Activated CD4-positive, alpha-beta memory T cell treated with anti-CD3 and anti-CD28 coated beads, Interleukin-2, amount 10 ng/mL, durations not matched to agents 7 days and 5 days (primary cell): ENCODE results near the gene WWC2. TPM values are rescaled to one million over a fixed set of nuclear protein-coding genes. Genes with fewer than 3 reads are reported as not detected.
"Not testable (repeated sequence)": the region's sequence is repeated elsewhere in the genome, so short reads cannot be mapped to it uniquely, and the experiment has no call there.

Experiments used
- CTCF ChIA-PET: fragments of 350-600 bp; sonication (Branson Sonifier 250); formaldehyde crosslinking; loops from one replicate; lab custom pipeline; 2021; ENCODE audit warnings: antibody characterized with exemption, inconsistent platforms; lab: Charles Lee
- POLR2A ChIA-PET: fragments of 350-600 bp; sonication (Branson Sonifier 250); formaldehyde crosslinking; loops from one replicate; lab custom pipeline; 2021; ENCODE audit warnings: antibody characterized with exemption; lab: Charles Lee
- DNase-seq: peaks from one replicate; pipeline ENCODE4 v3.0.0-alpha.2; 2020
- H3K27ac Mint-ChIP-seq: one replicate; pipeline ENCODE4 v1.8.0; 2021; ENCODE audit warnings: mild to moderate bottlenecking, mixed read lengths
- H3K27me3 Mint-ChIP-seq: one replicate; pipeline ENCODE4 v1.8.0; 2021; ENCODE audit warnings: mixed read lengths
- H3K36me3 Mint-ChIP-seq: one replicate; pipeline ENCODE4 v1.8.0; 2021; ENCODE audit warnings: low read depth, mixed read lengths
- H3K4me1 Mint-ChIP-seq: one replicate; pipeline ENCODE4 v1.8.0; 2021; ENCODE audit warnings: mixed read lengths
- H3K4me3 Mint-ChIP-seq: one replicate; pipeline ENCODE4 v1.8.0; 2021; ENCODE audit warnings: mild to moderate bottlenecking, mixed read lengths
- H3K9me3 Mint-ChIP-seq: one replicate; pipeline ENCODE4 v1.8.0; 2021; ENCODE audit warnings: mixed read lengths
- total RNA-seq, 2 experiments: library from RNA; stranded (reverse); gene quantifications; one replicate each; pipeline ENCODE4 v1.2.3, GENCODE V29; 2021

The WWC2 gene
- total RNA-seq, 2 experiments from 2014 or later, result 0.23 to 0.28 TPM

GRCh38 chr4:183106839-183107238 is 7.8 kb downstream of the WWC2 start:
- no peak for DNase-seq
- ChIA-PET CTCF (no interaction called here), POLR2A (no interaction called here)
- H3K4me3 Mint-ChIP-seq, result no peak overlapping the region
- no peak overlapping the region for H3K27ac Mint-ChIP-seq
- no peaks in the 10 kb centered on the region for H3K9me3 Mint-ChIP-seq
- H3K27me3 Mint-ChIP-seq, result peaks cover 12% of the 10 kb centered on the region
- no peaks in the 10 kb centered on the region for H3K36me3 Mint-ChIP-seq
- no peaks in the 10 kb centered on the region for H3K4me1 Mint-ChIP-seq

GRCh38 chr4:183107891-183108459 is 8.9 kb downstream of the WWC2 start:
- H3K36me3 Mint-ChIP-seq, result no peaks in the 10 kb centered on the region
- no peaks in the 10 kb centered on the region for H3K4me1 Mint-ChIP-seq
- ChIA-PET POLR2A (no interaction called here), CTCF (interaction anchor here (0.7 kb wide), 1 partner anchor 34 kb away, joined by 3 read pairs; no protein-coding TSS in a partner anchor)
- DNase-seq, result no peak
- H3K27me3 Mint-ChIP-seq, result peaks cover under 1% of the 10 kb centered on the region
- no peaks in the 10 kb centered on the region for H3K9me3 Mint-ChIP-seq
- no peak overlapping the region for H3K27ac Mint-ChIP-seq
- no peak overlapping the region for H3K4me3 Mint-ChIP-seq

- Mint-ChIP-seq H3K27me3 (peaks cover 2% of the 10 kb centered on the region), H3K4me3 (no peak overlapping the region), H3K4me1 (no peaks in the 10 kb centered on the region), H3K9me3 (no peaks in the 10 kb centered on the region), H3K36me3 (no peaks in the 10 kb centered on the region), H3K27ac (no peak overlapping the region)
- ChIA-PET CTCF (no interaction called here), POLR2A (no interaction called here)
- no peak for DNase-seq
Measured at GRCh38 chr4:183110244-183110643, 11.2 kb downstream of the WWC2 start.

- no peaks in the 10 kb centered on the region for H3K9me3 Mint-ChIP-seq
- CTCF ChIA-PET, result interaction anchor here (0.7 kb wide), 1 partner anchor 16 kb away, joined by 3 read pairs; no protein-coding TSS in a partner anchor
- POLR2A ChIA-PET, result no interaction called here
- no peak overlapping the region for H3K4me3 Mint-ChIP-seq
- H3K27me3 Mint-ChIP-seq, result peaks cover 2% of the 10 kb centered on the region
- DNase-seq, result no peak
- H3K36me3 Mint-ChIP-seq, result no peaks in the 10 kb centered on the region
- no peaks in the 10 kb centered on the region for H3K4me1 Mint-ChIP-seq
- no peak overlapping the region for H3K27ac Mint-ChIP-seq
Measured at GRCh38 chr4:183111452-183111885, 12.4 kb downstream of the WWC2 start.

GRCh38 chr4:183118141-183118540 is 19.1 kb downstream of the WWC2 start:
- Mint-ChIP-seq H3K27me3 (peaks cover 4% of the 10 kb centered on the region), H3K9me3 (no peaks in the 10 kb centered on the region), H3K27ac (no peak overlapping the region), H3K36me3 (no peaks in the 10 kb centered on the region), H3K4me1 (no peaks in the 10 kb centered on the region), H3K4me3 (no peak overlapping the region)
- POLR2A ChIA-PET, result no interaction called here
- CTCF ChIA-PET, result no interaction called here
- no peak for DNase-seq

GRCh38 chr4:183118585-183118984 is 19.5 kb downstream of the WWC2 start:
- ChIA-PET CTCF (no interaction called here), POLR2A (no interaction called here)
- no peak overlapping the region for H3K4me3 Mint-ChIP-seq
- no peaks in the 10 kb centered on the region for H3K36me3 Mint-ChIP-seq
- H3K9me3 Mint-ChIP-seq, result no peaks in the 10 kb centered on the region
- no peak for DNase-seq
- no peak overlapping the region for H3K27ac Mint-ChIP-seq
- H3K27me3 Mint-ChIP-seq, result peaks cover 4% of the 10 kb centered on the region
- H3K4me1 Mint-ChIP-seq, result no peaks in the 10 kb centered on the region

GRCh38 chr4:183121660-183122059 is 22.6 kb downstream of the WWC2 start:
- CTCF ChIA-PET, result interaction anchor here (0.6 kb wide), 1 partner anchor 656 kb away, joined by 3 read pairs; no protein-coding TSS in a partner anchor
- H3K4me1 Mint-ChIP-seq, H3K27ac Mint-ChIP-seq, POLR2A ChIA-PET, H3K4me3 Mint-ChIP-seq, DNase-seq, H3K27me3 Mint-ChIP-seq, H3K36me3 Mint-ChIP-seq, H3K9me3 Mint-ChIP-seq: not testable (repeated sequence)

- no peak overlapping the region for H3K27ac Mint-ChIP-seq
- no peaks in the 10 kb centered on the region for H3K9me3 Mint-ChIP-seq
- ChIA-PET CTCF (no interaction called here), POLR2A (no interaction called here)
- H3K4me3 Mint-ChIP-seq, result no peak overlapping the region
- no peak for DNase-seq
- H3K27me3 Mint-ChIP-seq, result no peaks in the 10 kb centered on the region
- H3K4me1 Mint-ChIP-seq, result no peaks in the 10 kb centered on the region
- H3K36me3 Mint-ChIP-seq, result no peaks in the 10 kb centered on the region
Measured at GRCh38 chr4:183124228-183124627, 25.2 kb downstream of the WWC2 start.

GRCh38 chr4:183124865-183125264 is 25.8 kb downstream of the WWC2 start:
- no peaks in the 10 kb centered on the region for H3K27me3 Mint-ChIP-seq
- H3K36me3 Mint-ChIP-seq, result no peaks in the 10 kb centered on the region
- CTCF ChIA-PET, result no interaction called here

GRCh38 chr4:183129125-183129524 is 30.1 kb downstream of the WWC2 start:
- Mint-ChIP-seq H3K4me3 (no peak overlapping the region), H3K9me3 (no peaks in the 10 kb centered on the region), H3K27ac (no peak overlapping the region), H3K36me3 (no peaks in the 10 kb centered on the region), H3K27me3 (peaks cover 5% of the 10 kb centered on the region), H3K4me1 (no peaks in the 10 kb centered on the region)
- ChIA-PET CTCF (no interaction called here), POLR2A (no interaction called here)
- no peak for DNase-seq

More at GRCh38 chr4:183124865-183125264, 25.8 kb downstream of the WWC2 start:
- Mint-ChIP-seq H3K4me3 (no peak overlapping the region), H3K9me3 (no peaks in the 10 kb centered on the region), H3K4me1 (no peaks in the 10 kb centered on the region), H3K27ac (no peak overlapping the region)
- no peak for DNase-seq
- POLR2A ChIA-PET, result no interaction called here

- no peaks in the 10 kb centered on the region for H3K4me1 Mint-ChIP-seq
- no peak for DNase-seq
- ChIA-PET CTCF (no interaction called here), POLR2A (no interaction called here)
- no peak overlapping the region for H3K27ac Mint-ChIP-seq
- H3K27me3 Mint-ChIP-seq, result peaks cover 5% of the 10 kb centered on the region
- H3K4me3 Mint-ChIP-seq, result no peak overlapping the region
- H3K9me3 Mint-ChIP-seq, result no peaks in the 10 kb centered on the region
- no peaks in the 10 kb centered on the region for H3K36me3 Mint-ChIP-seq
Measured at GRCh38 chr4:183129675-183130074, 30.6 kb downstream of the WWC2 start.

GRCh38 chr4:183130328-183131155 is 31.5 kb downstream of the WWC2 start:
- Mint-ChIP-seq H3K27me3 (peaks cover 5% of the 10 kb centered on the region), H3K4me3 (no peak overlapping the region), H3K36me3 (no peaks in the 10 kb centered on the region), H3K4me1 (no peaks in the 10 kb centered on the region), H3K9me3 (no peaks in the 10 kb centered on the region), H3K27ac (no peak overlapping the region)
- POLR2A ChIA-PET, result no interaction called here
- CTCF ChIA-PET, result no interaction called here
- no peak for DNase-seq

- H3K4me3 Mint-ChIP-seq, result no peak overlapping the region
- H3K4me1 Mint-ChIP-seq, result no peaks in the 10 kb centered on the region
- H3K36me3 Mint-ChIP-seq, result no peaks in the 10 kb centered on the region
- POLR2A ChIA-PET, result no interaction called here
- peaks cover 6% of the 10 kb centered on the region for H3K27me3 Mint-ChIP-seq
- DNase-seq, result no peak
- no peaks in the 10 kb centered on the region for H3K9me3 Mint-ChIP-seq
- H3K27ac Mint-ChIP-seq, result no peak overlapping the region
- CTCF ChIA-PET, result no interaction called here
Measured at GRCh38 chr4:183132081-183132480, 33.0 kb downstream of the WWC2 start.
